GM18867 (cell line): ENCODE results near the gene EFCAB12.

Experiments
- ATAC-seq: cut with Tn5 transposase; IDR thresholded peaks from one replicate; pipeline ENCODE4 v1.9.1; 2021; ENCODE audit warnings: mild to moderate bottlenecking, moderate library complexity; ENCODE audit not compliant: unreplicated experiment

Gene EFCAB12

GRCh38 chr3:129446926-129447325 is 18.5 kb upstream of the EFCAB12 start:
- no peak for ATAC-seq

- ATAC-seq: no peak
Measured at GRCh38 chr3:129445471-129445870, 17.0 kb upstream of the EFCAB12 start.

GRCh38 chr3:129442947-129443346 is 14.5 kb upstream of the EFCAB12 start:
- ATAC-seq: no peak

GRCh38 chr3:129442486-129442885 is 14.1 kb upstream of the EFCAB12 start:
- no peak for ATAC-seq

GRCh38 chr3:129441782-129442181 is 13.3 kb upstream of the EFCAB12 start:
- no peak for ATAC-seq

GRCh38 chr3:129441215-129441614 is 12.8 kb upstream of the EFCAB12 start:
- no peak for ATAC-seq

- no peak for ATAC-seq
Measured at GRCh38 chr3:129440618-129441190, 12.3 kb upstream of the EFCAB12 start.

GRCh38 chr3:129439817-129440617 is 11.6 kb upstream of the EFCAB12 start, which contains the start of the genes IFT122 and MBD4:
Gene IFT122, plus strand, starts transcription at chr3:129440224. Its CDS starts 107 bp downstream, at chr3:129440331.
Gene MBD4, minus strand, starts transcription at chr3:129439948. Its CDS starts 115 bp downstream, at chr3:129439833.
- ATAC-seq: peak; percentile 84

- ATAC-seq: peak; percentile 13
Measured at GRCh38 chr3:129439226-129439816, 10.9 kb upstream of the EFCAB12 start.

GRCh38 chr3:129435367-129435766 is 6.9 kb upstream of the EFCAB12 start:
- no peak for ATAC-seq

GRCh38 chr3:129434140-129434539 is 5.7 kb upstream of the EFCAB12 start:
- ATAC-seq: no peak

- ATAC-seq: no peak
Measured at GRCh38 chr3:129433565-129433964, 5.1 kb upstream of the EFCAB12 start.

- ATAC-seq: no peak
Measured at GRCh38 chr3:129432671-129433070, 4.2 kb upstream of the EFCAB12 start.

GRCh38 chr3:129432036-129432435 is 3.6 kb upstream of the EFCAB12 start:
- no peak for ATAC-seq

- ATAC-seq: no peak
Measured at GRCh38 chr3:129429602-129430001, 1.2 kb upstream of the EFCAB12 start.

- ATAC-seq: no peak
Measured at GRCh38 chr3:129429080-129429451, 630 bp upstream of the EFCAB12 start.

- ATAC-seq: no peak
Measured at GRCh38 chr3:129428007-129428375, 445 bp downstream of the EFCAB12 start.

- ATAC-seq: no peak
Measured at GRCh38 chr3:129425619-129426018, 2.8 kb downstream of the EFCAB12 start.

- no peak for ATAC-seq
Measured at GRCh38 chr3:129425213-129425612, 3.2 kb downstream of the EFCAB12 start.

- peak; percentile 54 for ATAC-seq
Measured at GRCh38 chr3:129424185-129424841, 4.1 kb downstream of the EFCAB12 start.

- ATAC-seq: no peak
Measured at GRCh38 chr3:129422897-129423296, 5.5 kb downstream of the EFCAB12 start.
